Activated CD4-positive, alpha-beta T cell treated with anti-CD3 and anti-CD28 coated beads for 4 hours (primary cell): ENCODE measurements around the gene DCC.
"Not testable (repeated sequence)": the region's sequence is repeated elsewhere in the genome, so short reads cannot be mapped to it uniquely, and the experiment has no call there.

Experiments used
- DNase-seq, 2 donors: peaks; one replicate each; pipeline ENCODE4 v3.0.0-alpha.2; 2020

The DCC gene

DNA sequence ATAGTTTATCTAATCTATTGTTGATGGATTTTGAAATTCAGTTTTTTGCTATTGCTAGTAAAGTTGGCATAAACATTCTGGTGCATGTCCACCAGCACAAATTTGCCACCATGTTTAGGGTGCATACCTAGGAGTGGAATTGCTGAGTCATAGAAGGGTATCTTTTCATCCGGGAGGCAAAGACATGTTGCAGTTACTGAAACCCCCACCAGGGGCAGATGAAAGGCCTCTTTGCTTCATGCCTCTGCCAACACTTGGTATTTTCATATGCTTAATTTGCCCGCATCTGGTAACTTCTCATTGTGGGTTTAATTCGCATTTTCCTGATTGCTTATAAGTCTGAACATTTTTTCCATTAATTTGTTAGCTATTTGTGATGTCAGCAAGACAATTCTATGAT, 8.2 kb downstream of the DCC start:
- DNase-seq = no peak

DNA sequence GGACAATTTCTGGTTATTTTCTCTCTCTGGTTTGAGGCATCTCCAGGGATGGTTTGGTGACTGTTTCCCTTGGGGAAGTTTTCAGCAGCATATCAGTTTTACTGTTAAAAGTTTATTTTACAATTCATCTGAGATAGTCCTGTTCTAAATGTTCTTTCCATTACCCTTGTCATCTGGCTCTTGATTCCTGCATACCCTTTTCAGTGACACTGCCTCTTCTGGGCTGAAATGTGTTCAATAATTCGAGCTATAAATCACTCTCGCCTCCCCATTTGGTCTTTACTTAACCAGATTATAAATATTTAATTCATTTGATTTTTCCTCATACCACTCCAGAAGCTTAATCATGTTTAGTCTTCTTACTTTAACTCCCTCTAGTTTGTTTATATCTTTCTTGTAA, 9.5 kb downstream of the DCC start:
- DNase-seq = no peak

DNA sequence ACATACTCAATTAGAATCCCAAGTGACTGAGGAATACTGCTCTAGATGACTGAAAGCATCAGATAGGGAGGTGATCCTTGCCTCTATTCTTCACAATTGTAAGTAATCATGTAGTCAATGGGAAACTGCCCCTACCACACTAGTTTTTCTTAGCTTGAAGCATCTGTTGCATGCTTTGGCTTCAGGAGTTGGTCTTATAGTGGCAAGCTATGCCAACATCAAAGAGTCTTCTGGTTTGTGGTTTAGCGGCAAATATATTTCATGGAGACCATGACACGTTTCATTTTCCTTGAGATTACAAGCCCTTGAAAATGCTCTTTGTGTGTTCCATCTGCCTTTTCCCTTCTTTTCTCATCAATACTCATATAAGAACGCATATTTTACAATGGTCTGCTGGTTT, 12.9 kb downstream of the DCC start:
- DNase-seq = no peak

DNA sequence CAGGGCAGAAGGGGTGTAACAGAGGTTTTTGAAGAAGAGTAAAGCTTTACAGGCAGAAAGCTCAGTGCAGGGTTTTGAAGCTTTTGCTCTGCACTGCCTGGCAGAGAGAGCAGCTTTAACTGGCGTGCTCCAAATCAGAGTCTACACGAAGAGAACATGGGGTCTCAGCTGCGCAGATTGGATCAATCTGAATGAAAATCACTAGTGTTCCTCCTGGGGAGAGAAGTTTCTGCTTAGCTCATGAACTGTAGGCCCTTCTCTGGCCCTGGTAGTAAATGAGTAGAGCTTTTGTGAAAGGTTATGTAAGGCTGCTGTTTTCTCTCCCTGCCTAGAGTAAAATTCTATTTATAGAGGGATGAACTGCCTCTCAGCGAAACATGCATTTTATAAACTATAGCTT, 13.6 kb downstream of the DCC start:
- no peak for DNase-seq

DNA sequence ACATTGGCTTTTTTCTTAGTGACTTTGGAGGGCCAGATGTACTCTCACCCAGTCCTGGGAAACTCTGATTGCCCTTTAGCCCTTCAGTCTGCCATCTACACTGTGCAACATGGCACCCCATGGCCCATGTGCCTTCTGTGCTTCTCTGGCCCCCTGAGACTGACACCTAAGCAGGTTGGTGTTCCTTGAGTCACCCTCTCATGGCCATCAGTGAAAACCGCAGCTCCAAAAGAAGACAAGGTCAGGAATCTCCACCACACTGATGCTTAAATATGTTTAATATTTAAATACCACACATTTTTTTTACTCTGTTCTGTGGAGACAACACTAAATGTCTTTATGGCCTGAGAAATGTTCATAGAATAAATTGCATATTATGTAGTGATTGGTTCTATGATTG, 23.9 kb downstream of the DCC start:
- DNase-seq = no peak

DNA sequence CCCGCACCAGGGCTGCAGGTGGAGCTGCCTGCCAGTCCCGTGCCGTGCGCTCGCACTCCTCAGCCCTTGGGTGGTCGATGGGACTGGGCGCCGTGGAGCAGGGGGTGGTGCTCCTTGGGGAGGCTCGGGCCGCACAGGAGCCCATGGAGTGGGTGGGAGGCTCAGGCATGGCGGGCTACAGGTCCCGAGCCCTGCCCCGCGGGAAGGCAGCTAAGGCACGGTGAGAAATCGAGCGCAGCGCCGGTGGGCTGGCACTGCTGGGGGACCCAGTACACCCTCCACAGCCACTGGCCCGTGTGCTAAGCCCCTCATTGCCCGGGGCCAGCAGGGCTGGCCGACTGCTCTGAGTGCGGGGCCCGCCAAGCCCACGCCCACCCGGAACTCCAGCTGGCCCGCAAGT, 26.9 kb downstream of the DCC start:
- DNase-seq = not testable (repeated sequence)

DNA sequence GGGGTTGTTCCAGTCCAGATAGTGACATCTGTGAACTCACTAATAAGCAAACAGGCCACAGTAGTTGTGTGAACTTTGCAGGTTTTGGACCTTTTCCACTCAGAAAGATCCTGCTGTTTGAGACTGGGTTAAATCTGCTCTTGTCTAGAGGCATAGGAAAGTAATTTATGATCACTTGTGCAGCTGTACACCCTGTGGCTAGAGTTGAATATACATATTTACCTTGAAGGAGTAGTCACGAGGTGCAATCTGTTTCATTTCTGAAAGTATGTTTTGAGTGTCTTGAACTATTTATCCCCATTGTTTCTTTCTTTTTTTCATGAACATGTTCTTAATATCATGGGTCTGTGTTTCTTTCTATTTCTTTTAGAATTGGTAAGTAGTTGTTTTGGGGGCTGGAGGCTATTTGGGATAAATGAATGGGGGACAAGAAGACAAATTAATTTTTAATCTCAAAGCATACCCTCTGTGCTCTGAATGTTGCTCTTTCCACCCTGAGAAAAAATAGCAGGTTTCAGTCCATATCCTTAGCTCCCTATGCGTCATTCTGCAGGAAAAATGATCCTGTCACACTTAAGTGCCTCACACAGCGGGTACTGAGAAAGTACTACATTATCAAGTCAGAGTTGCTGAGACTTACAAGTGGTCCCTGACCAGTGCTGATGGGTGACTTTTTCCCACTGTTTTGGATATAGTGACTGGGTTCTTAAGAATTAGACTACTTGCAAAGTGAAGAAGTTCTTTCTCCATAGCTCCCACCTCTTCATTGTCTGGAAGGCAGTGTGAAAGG, 28.2 kb downstream of the DCC start:
- DNase-seq = no peak

DNA sequence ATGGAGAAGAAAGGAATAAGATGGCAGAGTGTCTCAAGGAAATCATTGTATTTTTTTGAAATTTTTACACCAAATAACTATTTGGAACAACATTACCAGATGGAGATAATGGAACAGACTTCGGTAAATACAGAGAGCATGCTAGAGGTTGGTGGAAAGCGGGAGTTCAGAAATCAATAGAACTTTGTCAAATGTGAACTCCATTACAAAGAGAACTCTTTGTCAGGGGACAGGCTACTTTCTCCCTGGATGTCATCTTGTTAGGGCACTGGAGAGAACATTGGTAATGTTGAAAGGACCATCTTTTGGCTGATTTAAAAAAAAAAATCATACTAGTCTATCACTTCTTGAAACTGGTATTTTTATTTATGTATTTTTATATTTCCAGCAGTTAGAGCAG, 30.8 kb downstream of the DCC start:
- DNase-seq = no peak

DNA sequence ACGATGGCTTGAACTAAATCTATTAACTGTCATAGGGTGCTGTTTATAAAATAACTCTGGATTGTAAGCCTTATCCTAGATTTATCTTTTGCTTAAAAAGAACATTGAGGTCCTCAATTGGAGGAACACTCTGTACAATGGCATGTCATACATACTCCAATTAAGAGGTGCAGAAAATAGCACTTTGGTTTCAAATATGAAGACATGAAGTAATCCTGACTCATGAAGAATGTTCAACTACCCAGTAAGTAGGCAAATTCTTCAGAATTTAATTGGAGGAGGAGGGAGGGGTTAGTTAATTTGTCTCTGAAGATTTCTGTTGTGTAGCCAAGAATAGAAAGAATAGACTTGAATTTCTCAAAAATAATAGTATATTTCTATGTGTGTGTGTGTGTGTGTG, 36.1 kb downstream of the DCC start:
- DNase-seq = no peak

DNA sequence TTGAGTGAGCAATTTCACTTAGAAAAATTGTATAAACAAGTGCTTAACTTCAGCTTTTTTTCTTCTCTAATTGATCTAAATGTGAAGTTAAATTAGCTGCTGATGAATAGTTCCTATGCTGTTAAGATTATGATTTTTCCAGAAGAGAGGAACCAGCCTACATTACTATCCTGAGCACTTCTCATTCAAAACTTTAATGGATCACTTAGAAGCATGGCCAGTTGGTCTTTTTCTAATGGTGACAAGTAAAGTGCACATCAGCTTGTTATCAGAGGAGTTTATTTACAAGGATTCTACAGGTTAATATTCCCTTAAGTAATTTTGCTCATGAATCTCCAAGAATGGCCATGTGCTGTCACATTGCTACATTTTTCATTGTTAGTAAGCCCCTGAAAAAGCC, 37.1 kb downstream of the DCC start:
- no peak for DNase-seq

DNA sequence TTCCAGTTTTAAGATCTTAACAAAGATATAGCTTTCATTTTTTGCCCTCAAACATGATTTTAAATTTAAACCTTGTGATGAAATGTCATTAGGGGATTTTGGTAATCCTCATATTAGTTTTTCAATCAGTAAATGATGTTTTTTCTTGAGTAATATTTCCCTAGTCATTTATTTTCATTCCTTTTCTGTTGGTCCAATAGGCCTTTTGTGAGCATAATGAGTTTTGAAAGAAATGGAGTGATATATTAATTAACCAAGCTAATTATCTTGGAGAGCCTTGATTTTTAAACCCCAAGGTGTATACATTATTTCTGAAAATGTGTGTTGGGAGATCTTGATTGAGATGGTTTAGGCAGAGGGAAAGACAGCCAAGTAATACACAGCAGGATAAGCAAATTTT, 46.3 kb downstream of the DCC start:
- DNase-seq = no peak

DNA sequence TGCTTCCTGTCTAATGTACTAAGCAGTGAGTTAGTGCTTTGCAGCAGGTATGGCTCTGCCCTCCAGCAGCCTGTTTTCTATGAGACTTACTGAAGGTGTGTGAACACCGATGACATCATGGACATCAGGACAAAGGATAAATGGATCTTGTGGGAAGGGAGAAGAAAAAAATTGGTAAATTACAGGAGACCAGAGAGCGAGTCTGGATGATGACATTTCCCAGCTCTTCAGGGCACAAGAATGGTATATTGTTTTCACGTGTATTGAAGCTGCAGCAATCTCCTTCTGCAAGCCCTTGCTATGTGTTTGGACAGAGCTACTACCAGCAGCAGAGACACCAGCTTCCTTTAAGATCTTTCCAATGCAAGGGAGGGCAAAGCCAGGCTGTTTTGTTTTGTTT, 47.2 kb downstream of the DCC start:
- DNase-seq = no peak

DNA sequence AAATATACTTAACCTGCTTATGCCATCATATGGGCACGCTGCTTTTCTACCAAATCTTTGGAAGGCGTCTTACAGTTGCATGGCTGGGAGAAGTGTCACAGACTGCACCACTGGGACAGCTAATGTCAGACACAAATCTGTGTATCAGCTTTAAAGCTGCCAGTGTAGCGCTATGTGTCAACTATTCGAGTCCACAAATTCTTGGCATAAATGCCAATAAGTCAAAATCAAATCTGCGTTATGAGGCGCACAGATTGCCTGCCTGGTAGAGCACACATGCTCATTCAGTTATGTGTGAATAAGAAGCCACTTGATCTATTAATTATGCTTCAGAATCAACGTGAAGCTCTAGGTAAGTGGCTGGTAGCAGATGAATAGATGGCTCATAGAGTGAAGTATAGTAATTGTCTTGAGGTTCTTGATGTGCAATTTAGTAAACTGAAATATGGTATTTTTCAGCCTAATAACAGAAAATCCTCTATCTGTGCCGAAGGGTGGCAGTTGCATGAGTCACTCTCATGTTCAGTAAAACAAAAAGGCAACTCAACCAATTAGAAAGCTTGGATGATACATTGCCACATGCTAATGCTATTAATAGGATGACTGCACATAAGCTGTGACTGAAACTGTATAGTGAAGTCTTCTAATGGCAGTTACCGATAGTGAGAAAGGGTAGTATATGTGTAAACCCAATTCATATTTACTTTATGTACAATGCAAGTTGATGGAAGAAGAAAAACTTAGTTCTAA, 52.0 kb downstream of the DCC start:
- no peak for DNase-seq

DNA sequence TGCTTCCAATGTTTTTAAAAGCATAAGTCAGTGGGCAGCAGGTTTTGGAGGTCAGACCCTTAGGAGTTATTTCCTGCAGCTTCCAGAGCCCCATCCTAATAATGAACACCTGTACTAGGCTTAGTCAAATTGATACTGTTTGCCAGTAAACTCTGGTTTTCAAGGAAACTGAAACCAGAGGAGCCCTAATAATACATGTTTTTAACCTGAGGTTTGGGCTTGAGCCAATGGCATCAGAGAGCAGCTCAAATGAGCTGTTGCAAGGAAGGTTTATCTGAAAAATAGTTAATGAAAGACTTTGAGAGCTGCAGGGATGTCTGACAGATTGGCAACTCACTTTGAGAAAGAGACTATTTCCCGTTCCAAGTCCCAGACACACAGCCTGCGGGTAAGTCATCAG, 54.6 kb downstream of the DCC start:
- no peak for DNase-seq

DNA sequence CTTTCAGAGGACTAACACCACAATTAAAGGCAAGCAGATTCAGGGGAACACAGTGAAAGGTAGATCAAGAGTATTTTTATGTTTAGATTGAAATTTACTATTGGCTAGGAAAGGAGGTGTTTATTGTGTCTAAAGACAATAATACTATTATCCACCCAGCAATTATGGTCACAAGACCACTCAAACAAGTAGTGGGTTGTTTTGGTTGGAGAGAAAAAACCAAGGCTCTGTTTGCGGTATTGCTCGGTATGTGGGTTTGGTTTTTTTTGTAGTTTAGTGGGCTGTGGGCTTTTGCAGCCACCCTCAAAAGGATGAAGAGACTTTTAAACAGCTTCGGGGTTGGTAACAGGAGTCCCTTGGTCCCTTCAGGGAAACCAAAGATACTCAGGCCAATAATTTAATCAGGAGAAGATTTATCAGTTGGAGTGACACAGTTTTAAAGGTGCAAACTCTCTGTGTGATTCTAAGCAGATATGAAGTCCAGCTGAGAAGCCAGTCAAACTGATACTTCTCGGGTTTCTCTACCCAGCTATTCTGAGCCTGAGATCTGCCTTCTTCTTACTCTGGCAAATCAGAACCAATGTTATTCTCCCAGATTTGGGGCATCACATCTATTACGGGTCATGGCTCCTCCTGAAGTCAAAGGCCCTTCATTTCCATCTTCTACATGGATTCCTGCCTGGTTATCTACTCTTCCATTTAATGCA, 55.3 kb downstream of the DCC start:
- DNase-seq = no peak

DNA sequence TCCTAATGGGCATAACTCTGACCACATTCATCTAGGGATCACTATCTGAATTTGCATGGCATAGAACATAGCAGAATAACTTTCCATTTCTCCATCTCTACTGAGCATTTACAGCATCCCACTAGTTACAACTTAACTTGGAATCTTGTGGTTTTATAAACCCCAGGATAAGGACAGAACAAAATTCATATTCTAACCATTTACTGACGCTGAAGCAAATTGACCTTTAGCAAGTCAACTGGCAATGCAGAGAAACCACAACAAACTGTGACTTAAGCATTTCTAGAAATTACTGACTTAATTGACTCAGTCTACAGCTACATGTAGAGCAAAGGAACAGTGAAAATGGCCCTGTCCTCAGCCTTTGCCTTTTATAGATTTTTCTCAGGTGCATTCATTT, 61.2 kb downstream of the DCC start:
- DNase-seq = no peak

DNA sequence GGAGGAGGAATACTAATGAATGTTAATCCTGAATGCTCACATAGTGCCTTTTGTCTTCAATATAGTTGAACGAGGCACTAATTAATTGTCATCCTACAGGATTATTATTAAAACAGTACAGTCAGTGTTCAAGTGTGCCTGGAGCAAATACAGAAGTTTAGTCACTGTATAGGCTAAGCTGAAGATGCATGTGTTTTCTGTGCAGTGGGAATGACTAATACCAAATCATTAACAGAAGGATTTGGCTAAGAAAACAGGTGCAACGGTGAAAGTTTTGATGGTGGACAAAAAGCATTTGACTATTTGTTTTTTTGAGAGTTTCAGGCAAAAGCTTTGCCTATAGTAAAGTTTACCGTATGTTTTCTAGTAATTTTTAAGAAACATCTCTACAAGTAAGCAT, 62.8 kb downstream of the DCC start:
- no peak for DNase-seq

DNA sequence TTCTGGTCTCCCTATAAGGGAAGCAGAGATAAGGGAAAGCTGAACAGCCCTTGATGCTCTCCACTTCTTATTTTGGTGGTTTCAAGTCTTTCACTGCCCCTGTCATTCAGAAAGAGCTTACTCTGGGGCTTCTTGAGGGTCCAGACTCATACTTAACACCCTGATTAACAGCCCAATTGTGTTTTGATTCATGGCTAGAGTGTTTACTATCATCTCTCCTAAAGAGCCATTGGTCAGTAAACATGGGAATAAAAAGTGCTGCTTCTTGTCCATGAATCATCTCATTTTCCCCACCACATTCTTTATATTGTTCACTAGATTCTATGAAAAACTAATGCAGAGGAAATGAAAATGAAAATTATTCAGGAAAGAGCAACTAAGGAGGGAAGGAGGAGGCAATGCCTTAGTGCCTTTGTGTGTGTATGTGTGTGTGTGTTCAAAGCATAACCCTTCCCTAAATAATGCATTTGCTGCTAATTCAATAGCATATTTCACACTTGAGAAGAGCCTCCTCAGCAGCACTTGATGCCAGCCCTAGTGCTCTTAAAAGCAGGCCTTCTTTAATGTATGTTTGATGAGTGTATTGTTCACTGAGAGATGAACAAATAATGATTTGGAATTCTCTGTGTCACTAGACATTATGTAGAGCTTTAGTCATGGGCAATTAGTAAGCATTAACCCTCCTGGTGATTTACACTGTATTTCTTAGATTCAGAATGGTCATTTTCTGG, 63.5 kb downstream of the DCC start:
- DNase-seq = no peak

DNA sequence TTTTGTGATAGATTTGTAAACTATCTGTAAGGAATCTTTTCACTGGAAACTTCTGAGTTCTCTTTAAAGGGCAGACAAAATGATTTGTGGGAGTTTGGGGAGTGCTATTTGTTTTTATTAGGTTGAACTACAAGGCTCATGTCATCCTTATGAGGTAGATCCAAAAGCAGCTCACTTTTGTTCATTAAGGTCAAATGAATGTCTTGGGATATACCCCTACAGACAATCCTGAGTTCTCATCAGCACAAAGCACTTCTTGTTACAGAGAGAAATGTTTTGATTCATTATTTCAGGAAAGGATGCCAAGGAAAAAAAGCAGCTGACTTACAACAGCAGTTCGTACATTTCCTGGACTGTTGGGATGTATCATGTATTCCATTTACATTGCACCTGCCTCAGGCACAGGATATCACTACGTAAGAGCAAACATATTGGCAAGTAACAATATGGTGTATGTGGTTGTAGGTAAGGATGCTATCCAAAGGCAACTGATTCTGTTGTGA, 68.9 kb downstream of the DCC start:
- no peak for DNase-seq

DNA sequence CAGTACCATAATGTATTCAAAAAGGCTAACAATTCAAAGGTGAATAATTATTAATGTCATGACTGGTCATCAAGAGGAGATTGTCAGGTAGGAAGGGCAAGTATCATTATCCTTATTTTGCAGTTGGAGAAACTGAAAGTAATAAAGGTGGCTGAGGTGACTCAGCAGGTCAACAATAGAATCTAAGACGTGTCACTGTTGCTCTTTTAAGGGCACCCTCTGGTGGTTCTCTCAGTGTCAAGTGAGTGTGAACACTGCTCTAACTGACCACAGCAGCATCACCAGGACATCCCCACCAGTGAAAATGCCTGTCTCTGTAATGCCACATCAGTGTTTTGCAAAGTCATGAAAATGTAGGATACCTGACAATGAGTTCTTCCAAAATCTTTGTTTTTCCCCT, 69.7 kb downstream of the DCC start:
- no peak for DNase-seq

DNA sequence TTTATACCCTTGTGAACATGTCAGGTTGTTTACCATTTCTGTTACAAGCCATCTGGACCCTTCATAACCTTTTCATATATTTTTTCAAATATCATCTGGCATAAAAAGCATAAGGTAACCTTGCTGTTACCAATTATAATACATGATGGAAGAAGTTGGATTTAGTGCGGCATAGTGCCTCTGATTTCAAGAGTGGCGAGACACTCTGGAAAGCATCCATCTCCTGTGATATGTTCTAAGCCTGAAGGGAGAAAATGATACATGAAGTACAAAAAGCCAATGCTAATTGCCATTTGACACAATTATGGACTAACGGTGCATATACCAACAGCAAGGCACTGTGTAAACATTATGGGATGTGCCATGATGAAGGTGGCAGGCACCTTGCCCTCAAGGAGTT, 75.1 kb downstream of the DCC start:
- no peak for DNase-seq

DNA sequence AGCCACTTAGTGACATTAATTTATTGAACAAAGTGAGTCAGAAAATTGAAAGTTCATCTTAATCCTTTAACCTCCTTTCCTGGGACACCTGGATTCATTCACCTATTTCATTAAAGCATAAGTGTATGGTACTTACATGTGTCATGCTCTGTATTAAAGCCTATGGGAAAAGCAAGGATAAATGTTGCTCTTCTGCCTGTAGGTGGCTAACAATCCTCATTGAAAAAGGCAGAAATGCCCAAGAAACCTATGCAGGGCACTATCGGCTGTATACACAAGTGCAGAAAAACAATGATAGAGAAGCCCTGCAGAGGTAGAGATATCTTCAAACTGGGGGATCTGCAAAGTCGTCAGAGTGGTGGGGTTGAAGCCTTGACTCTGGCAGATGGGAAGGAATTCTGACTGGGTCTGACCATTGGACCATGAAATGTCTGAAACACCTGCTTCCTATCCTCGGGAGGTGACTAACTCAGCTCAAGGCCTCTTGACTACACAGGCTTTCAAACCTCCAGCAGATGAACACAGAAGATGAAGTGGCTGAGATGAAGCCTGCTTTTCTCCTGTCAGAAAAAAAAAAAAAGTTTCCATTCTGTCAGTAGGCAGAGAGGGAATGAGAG, 83.1 kb downstream of the DCC start:
- no peak for DNase-seq

DNA sequence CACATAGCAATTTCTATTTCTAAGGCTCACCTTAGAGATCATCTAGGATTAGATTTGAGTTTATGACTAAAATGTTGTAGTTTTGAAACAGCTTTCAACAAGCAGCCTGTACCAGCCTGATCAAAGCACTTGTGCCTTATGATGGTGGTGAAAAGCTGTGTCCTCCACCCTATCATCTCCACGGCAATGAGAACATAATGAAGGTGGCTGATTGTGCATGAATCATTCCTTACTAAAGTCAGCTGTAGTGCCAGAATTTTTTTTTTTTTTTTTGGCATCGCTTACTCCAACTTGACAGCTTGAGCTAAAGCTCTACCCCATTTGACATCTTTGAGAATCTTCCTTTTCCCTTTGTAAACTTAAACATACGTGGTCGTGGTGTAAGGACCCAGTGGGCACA, 86.0 kb downstream of the DCC start:
- DNase-seq = no peak
